Sigmoid colon (tissue), 7 donors: ENCODE measurements around the gene BBOF1. TPM values are rescaled to one million over a fixed set of nuclear protein-coding genes. Genes with fewer than 3 reads are reported as not detected.

Experiments used
- DNase-seq: peaks from one replicate; pipeline ENCODE4 v3.0.0-alpha.2; 2019
- H3K27ac ChIP-seq, 4 donors: fragments of 200-600 bp; sonication (generic); one replicate each; pipeline ENCODE4 v1.5.1; 2016 to 2019; ENCODE audit warnings: mild to moderate bottlenecking in 1 of 4
- H3K27me3 ChIP-seq, 3 donors: fragments of 200-600 bp; sonication (generic); one replicate each; pipeline ENCODE4 v1.5.1; 2019; ENCODE audit warnings: mild to moderate bottlenecking in 1 of 3
- H3K36me3 ChIP-seq, 4 donors: fragments of 200-600 bp; sonication (generic); one replicate each; pipeline ENCODE4 v1.5.1; 2016 to 2019
- H3K4me1 ChIP-seq, 4 donors: fragments of 200-600 bp; sonication (generic); one replicate each; pipeline ENCODE4 v1.5.1; 2017 to 2019
- H3K4me3 ChIP-seq, 4 donors: fragments of 200-600 bp; sonication (generic); one replicate each; pipeline ENCODE4 v1.5.1; 2017 to 2019; ENCODE audit warnings: mild to moderate bottlenecking in 2 of 4, moderate library complexity in 1 of 4
- H3K9me3 ChIP-seq, 4 donors: fragments of 200-600 bp in 3 of 4; sonication (generic) in 3 of 4; one replicate each; pipeline versions ENCODE4 v1.5.1 to v1.6.1; 2013 to 2019
- CTCF ChIP-seq, 4 experiments: fragments of 450-650 bp in 3 of 4; fragments of 200-600 bp in 1 of 4; IDR thresholded peaks; one replicate each; pipeline ENCODE4 v1.5.1; 2016 to 2019; ENCODE audit warnings: antibody characterized with exemption in 4 of 4, mild to moderate bottlenecking in 3 of 4, moderate library complexity in 2 of 4
- EP300 ChIP-seq, 4 donors: sonication (generic); formaldehyde crosslinking; IDR thresholded peaks; one replicate each; pipeline ENCODE4 v1.6.1; 2017; ENCODE audit warnings: antibody characterized with exemption in 4 of 4
- POLR2A ChIP-seq, 2 donors: fragments of 450-650 bp; IDR thresholded peaks; one replicate each; pipeline ENCODE4 v1.6.1; 2016; ENCODE audit warnings: antibody characterized with exemption in 2 of 2, mild to moderate bottlenecking in 2 of 2, moderate library complexity in 2 of 2
- POLR2AphosphoS5 ChIP-seq, 4 donors: sonication (generic); formaldehyde crosslinking; IDR thresholded peaks; one replicate each; pipeline ENCODE4 v1.6.1; 2017; ENCODE audit warnings: antibody characterized with exemption in 4 of 4
- WGBS, 2 donors: extraction: QIAGEN DNeasy Blood & Tissue Kit; methylation state at CpG; one replicate each; pipeline ENCODE4 v1.1.7; 2013; 5-methylcytosine and 5-hydroxymethylcytosine counted together
- intact Hi-C: fragments of 100-400 bp; cut with DNase I; formaldehyde crosslinking; loops from one replicate; pipeline ENCODE4 v1.15.1; 2023
- polyA plus RNA-seq, 3 donors: library from polyadenylated mRNA; stranded (reverse); fragments of 200-250 nt; gene quantifications; one replicate each; pipeline ENCODE4 v1.2.3, GENCODE V29; 2013
- total RNA-seq, 4 donors: library from RNA; depleted of rRNA; stranded (reverse); fragments of >200 nt; gene quantifications; one replicate each; pipeline ENCODE4 v1.1.0, GENCODE V29; 2016
- donor health status: healthy with polysubstance abuse.
- donor health status: Bipolar disorder and iron deficiency.
- donor health status: healthy.

BBOF1 gene
- total and polyA plus RNA-seq, 7 donors: 2.5 to 13.6 (median 8.9) TPM

- H3K4me1 ChIP-seq: peaks cover 0 to 19% (median 15%) of the 10 kb centered on the region in 4 donors
- no peaks in the 10 kb centered on the region for H3K27me3 ChIP-seq
- TF ChIP-seq POLR2A (IDR thresholded peaks at IDR 0.05) (no peak), EP300 (IDR thresholded peaks at IDR 0.05) (peak in 1 of 4 donors; percentile 30), POLR2AphosphoS5 (IDR thresholded peaks at IDR 0.05) (peak in 1 of 4 donors; percentile 45), CTCF (IDR thresholded peaks at IDR 0.05) (no peak)
- H3K36me3 ChIP-seq: no peaks in the 10 kb centered on the region
- DNase-seq: no peak
- 7 to 9% methylated on average over 21 of the region's 21 CpGs for WGBS, 2 donors
- no peaks in the 10 kb centered on the region for H3K9me3 ChIP-seq
- H3K4me3 ChIP-seq: peak overlapping the region; percentile 66 to 98 (median 89)
- peak overlapping the region; percentile 96 to 98 (median 98) for H3K27ac ChIP-seq
- intact Hi-C loops: loop anchor here (2.0 to 10.0 kb wide), 2 partner anchors 65 to 135 kb away; partner anchors contain the start of genes ALDH6A1, LIN52 and ZNF410
These were observed 424 bp downstream of the BBOF1 start for GRCh38 chr14:74019408-74020137.

- no peak overlapping the region for H3K4me3 ChIP-seq
- no peaks in the 10 kb centered on the region for H3K9me3 ChIP-seq
- H3K36me3 ChIP-seq: no peaks in the 10 kb centered on the region
- no peak for DNase-seq
- no peak overlapping the region for H3K27ac ChIP-seq
- intact Hi-C loops: no loop called here
- TF ChIP-seq CTCF (IDR thresholded peaks at IDR 0.05) (no peak), POLR2AphosphoS5 (IDR thresholded peaks at IDR 0.05) (no peak), POLR2A (IDR thresholded peaks at IDR 0.05) (no peak), EP300 (IDR thresholded peaks at IDR 0.05) (no peak)
- peaks cover 0 to 19% (median 15%) of the 10 kb centered on the region in 4 donors for H3K4me1 ChIP-seq
- H3K27me3 ChIP-seq: no peaks in the 10 kb centered on the region
- WGBS, 2 donors: 95% methylated on average over 4 of the region's 4 CpGs
These were observed 3.2 kb downstream of the BBOF1 start for GRCh38 chr14:74022346-74022745.

- no peak overlapping the region for H3K4me3 ChIP-seq
- no peak overlapping the region for H3K27ac ChIP-seq
- H3K4me1 ChIP-seq: no peaks in the 10 kb centered on the region
- 94 to 98% methylated on average over 3 of the region's 3 CpGs for WGBS, 2 donors
- intact Hi-C loops: no loop called here
- no peak for DNase-seq
- TF ChIP-seq CTCF (IDR thresholded peaks at IDR 0.05) (no peak), POLR2A (IDR thresholded peaks at IDR 0.05) (no peak), EP300 (IDR thresholded peaks at IDR 0.05) (no peak), POLR2AphosphoS5 (IDR thresholded peaks at IDR 0.05) (no peak)
- H3K9me3 ChIP-seq: no peaks in the 10 kb centered on the region
- peaks cover 0 to 6% (median 0%) of the 10 kb centered on the region in 4 donors for H3K36me3 ChIP-seq
- no peaks in the 10 kb centered on the region for H3K27me3 ChIP-seq
These were observed 10.0 kb downstream of the BBOF1 start for GRCh38 chr14:74029136-74029535.

GRCh38 chr14:74034572-74034971 lies 15.4 kb downstream of the BBOF1 start:
- Histone ChIP-seq H3K27me3 (no peaks in the 10 kb centered on the region), H3K36me3 (peaks cover 0 to 14% (median 0%) of the 10 kb centered on the region in 4 donors), H3K27ac (no peak overlapping the region), H3K4me3 (no peak overlapping the region), H3K9me3 (no peaks in the 10 kb centered on the region), H3K4me1 (no peaks in the 10 kb centered on the region)
- intact Hi-C loops: no loop called here
- DNase-seq: no peak
- WGBS, 2 donors: 83 to 91% methylated on average over 3 of the region's 3 CpGs
- TF ChIP-seq CTCF (IDR thresholded peaks at IDR 0.05) (no peak), EP300 (IDR thresholded peaks at IDR 0.05) (no peak), POLR2A (IDR thresholded peaks at IDR 0.05) (no peak), POLR2AphosphoS5 (IDR thresholded peaks at IDR 0.05) (no peak)
